ENCODE results near the gene MYBPC2.
A peak's percentile ranks its signal among the peaks of the same experiment; 100 is the strongest.

Gene MYBPC2

DNA sequence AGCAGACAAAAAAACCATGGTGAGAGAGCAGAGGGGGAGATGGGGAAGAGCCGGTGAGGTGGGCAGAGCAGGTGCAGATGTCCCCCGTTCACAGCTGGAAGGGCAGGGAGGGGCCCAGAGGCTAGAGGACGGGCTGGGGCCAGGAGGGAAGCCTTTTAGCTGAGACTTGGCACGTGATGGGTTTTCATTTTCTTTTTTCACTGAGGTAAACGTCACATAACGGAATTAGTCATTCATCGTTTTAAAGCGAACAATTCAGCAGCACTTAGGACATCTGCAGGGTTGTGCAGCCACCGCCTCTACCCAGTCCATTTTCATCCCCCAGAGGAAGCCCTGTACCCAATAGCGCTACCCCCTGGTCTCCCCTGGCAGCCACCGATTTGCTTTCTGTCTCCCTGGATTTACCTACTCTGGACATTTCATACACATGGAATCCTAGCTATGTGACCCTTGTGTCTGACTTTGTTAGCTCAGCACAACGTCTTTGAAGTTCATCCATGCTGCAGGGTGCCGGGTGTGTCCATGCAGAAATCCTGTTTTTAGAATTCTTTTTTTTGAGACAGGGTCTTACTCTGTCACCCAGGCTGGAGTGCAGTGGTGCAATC, 27.6 kb downstream of the MYBPC2 start:
- H3K4me3 ChIP-seq (replicated peaks; ENCODE audit: low read depth, low read length) = no peak overlapping the region
- peak; percentile 30 for DNase-seq (ENCODE audit: low read depth)
- TF ChIP-seq, protein P1, sequence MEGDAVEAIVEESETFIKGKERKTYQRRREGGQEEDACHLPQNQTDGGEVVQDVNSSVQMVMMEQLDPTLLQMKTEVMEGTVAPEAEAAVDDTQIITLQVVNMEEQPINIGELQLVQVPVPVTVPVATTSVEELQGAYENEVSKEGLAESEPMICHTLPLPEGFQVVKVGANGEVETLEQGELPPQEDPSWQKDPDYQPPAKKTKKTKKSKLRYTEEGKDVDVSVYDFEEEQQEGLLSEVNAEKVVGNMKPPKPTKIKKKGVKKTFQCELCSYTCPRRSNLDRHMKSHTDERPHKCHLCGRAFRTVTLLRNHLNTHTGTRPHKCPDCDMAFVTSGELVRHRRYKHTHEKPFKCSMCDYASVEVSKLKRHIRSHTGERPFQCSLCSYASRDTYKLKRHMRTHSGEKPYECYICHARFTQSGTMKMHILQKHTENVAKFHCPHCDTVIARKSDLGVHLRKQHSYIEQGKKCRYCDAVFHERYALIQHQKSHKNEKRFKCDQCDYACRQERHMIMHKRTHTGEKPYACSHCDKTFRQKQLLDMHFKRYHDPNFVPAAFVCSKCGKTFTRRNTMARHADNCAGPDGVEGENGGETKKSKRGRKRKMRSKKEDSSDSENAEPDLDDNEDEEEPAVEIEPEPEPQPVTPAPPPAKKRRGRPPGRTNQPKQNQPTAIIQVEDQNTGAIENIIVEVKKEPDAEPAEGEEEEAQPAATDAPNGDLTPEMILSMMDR (IDR thresholded peaks at IDR 0.05; ENCODE audit: low read length, missing control alignments) = no peak

GRCh38 chr19:50461066-50461875, 28.6 kb downstream of the MYBPC2 start:
- peak; percentile 79 for DNase-seq (ENCODE audit: low read depth)
- TF ChIP-seq, protein P1 (IDR thresholded peaks at IDR 0.05; ENCODE audit: low read length, missing control alignments) = peak; percentile 87
- no peak overlapping the region for H3K4me3 ChIP-seq (replicated peaks; ENCODE audit: low read depth, low read length)

DNA sequence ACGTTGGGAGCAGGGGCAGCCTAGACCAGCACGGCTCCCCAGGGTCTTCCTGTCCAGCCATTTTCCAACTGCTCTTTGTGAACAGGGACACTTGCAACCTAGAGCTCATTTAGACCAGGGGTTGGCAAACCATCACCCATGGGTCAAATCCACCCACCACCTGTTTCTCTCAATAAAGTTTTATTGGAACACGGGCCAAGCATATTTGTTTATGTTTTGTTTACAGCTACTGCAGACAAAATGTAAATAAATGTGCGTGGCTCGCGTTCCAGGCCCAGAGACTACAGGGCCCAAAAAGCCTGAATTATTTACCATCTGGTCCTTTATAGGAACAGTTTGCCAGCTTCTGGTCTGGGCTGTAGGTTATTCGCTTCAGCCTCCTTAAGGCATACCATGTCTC, 30.3 kb downstream of the MYBPC2 start:
- TF ChIP-seq, protein P1 (IDR thresholded peaks at IDR 0.05; ENCODE audit: low read length, missing control alignments) = no peak
- no peak overlapping the region for H3K4me3 ChIP-seq (replicated peaks; ENCODE audit: low read depth, low read length)
- DNase-seq (ENCODE audit: low read depth) = no peak

- TF ChIP-seq, protein P1 (IDR thresholded peaks at IDR 0.05; ENCODE audit: low read length, missing control alignments) = no peak
- no peak overlapping the region for H3K4me3 ChIP-seq (replicated peaks; ENCODE audit: low read depth, low read length)
- no peak for DNase-seq (ENCODE audit: low read depth)
These were observed 31.7 kb downstream of the MYBPC2 start for GRCh38 chr19:50464348-50464747.

DNA sequence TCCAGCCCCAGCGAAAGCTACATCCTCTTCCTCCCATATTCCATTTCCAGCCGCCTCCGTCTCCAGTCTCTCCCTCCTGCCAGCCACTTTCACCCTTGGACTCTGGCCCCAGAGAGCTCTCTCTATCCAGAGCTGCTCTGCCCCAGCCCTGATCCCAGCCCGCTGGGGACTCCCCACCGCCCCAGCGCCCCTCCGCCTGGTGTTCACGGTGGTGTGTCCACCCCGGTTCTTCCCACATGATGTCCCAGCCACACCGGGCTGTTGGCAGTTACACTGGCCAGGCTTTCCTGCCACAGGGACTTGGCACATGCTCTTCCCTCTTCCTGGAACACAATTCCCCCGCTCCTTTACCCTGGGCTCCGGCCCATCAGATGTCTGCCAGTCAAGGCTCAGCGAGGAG, 32.3 kb downstream of the MYBPC2 start:
- TF ChIP-seq, protein P1 (IDR thresholded peaks at IDR 0.05; ENCODE audit: low read length, missing control alignments) = no peak
- H3K4me3 ChIP-seq (replicated peaks; ENCODE audit: low read depth, low read length) = no peak overlapping the region
- DNase-seq (ENCODE audit: low read depth) = no peak

DNA sequence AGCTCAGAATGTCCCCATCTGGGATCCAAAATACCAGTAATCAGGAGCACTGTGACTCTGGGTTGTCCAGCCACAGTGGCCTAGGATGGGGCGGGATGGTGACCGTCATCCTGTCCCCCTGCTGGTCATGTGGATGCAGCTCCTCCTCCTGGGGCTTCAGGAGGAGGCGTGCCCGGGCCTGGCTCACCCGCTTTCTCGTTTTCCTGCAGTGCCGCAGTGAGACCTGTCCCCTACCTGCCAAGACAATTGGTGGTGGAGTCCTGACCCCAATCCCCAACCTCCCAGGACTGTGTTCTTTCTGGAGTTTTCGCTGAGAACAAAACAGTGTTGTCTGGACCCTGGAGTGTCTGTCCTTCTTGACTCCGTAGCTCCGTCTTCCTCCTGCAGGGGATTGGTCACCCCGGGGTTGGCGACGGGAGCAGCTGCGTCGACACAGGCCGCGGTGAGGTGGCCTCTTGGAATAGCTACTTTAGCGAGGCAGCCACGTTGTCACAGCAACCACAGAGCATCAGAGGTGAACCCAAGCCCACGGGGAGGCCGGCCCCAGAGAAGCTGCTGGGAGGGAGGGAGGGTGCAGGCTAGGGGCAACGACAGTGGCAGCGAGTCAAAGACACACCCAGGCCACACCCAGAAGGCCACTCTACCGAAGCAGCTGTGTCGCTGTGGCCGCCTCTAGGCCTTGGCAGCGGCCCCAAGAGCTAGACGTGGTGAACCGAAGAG, 33.5 kb downstream of the MYBPC2 start:
- no peak overlapping the region for H3K4me3 ChIP-seq (replicated peaks; ENCODE audit: low read depth, low read length)
- no peak for DNase-seq (ENCODE audit: low read depth)
- TF ChIP-seq, protein P1 (IDR thresholded peaks at IDR 0.05; ENCODE audit: low read length, missing control alignments) = peak; percentile 16
